Progenitor cell of endocrine pancreas (in vitro differentiated cells): Measurements from ENCODE around the gene MTUS2. TPM values are rescaled to one million over a fixed set of nuclear protein-coding genes. Genes with fewer than 3 reads are reported as not detected.

Experiments used
- DNase-seq: peaks from one replicate; pipeline ENCODE4 v3.0.0; 2021; ENCODE audit warnings: low spot score; ENCODE audit not compliant: unreplicated experiment
- H3K27ac Mint-ChIP-seq: 2 replicates; pipeline ENCODE4 v1.8.0; 2021; ENCODE audit warnings: mild to moderate bottlenecking, moderate library complexity, mixed read lengths
- H3K27me3 Mint-ChIP-seq: 2 replicates; pipeline ENCODE4 v1.8.0; 2021; ENCODE audit warnings: mixed read lengths
- H3K36me3 Mint-ChIP-seq: 2 replicates; pipeline ENCODE4 v1.8.0; 2022; ENCODE audit warnings: mixed read lengths; ENCODE audit not compliant: insufficient read depth
- H3K4me1 Mint-ChIP-seq: 2 replicates; pipeline ENCODE4 v1.8.0; 2021; ENCODE audit warnings: low read depth, mixed read lengths
- H3K4me3 Mint-ChIP-seq: 2 replicates; pipeline ENCODE4 v1.8.0; 2021; ENCODE audit warnings: low read depth, mild to moderate bottlenecking, moderate library complexity, mixed read lengths
- H3K9me3 Mint-ChIP-seq: 2 replicates; pipeline ENCODE4 v1.8.0; 2021; ENCODE audit warnings: low read depth, mixed read lengths
- CTCF ChIP-seq: fragments of 200-600 bp; sonication (generic); IDR thresholded peaks from one replicate; pipeline ENCODE4 v1.5.0; 2021; ENCODE audit warnings: antibody characterized with exemption, mild to moderate bottlenecking; ENCODE audit not compliant: unreplicated experiment
- total RNA-seq: library from RNA; stranded (reverse); gene quantifications from 2 replicates; pipeline ENCODE4 v1.2.1, GENCODE V29; 2021

Gene MTUS2
- total RNA-seq, 1 donor from 2014 or later: 9.3 TPM

- Mint-ChIP-seq H3K27ac (no peak overlapping the region), H3K4me1 (no peaks in the 10 kb centered on the region), H3K9me3 (peaks cover 4% of the 10 kb centered on the region), H3K36me3 (peaks cover 3% of the 10 kb centered on the region), H3K4me3 (no peak overlapping the region), H3K27me3 (no peaks in the 10 kb centered on the region)
- no peak for DNase-seq
- no peak for TF ChIP-seq CTCF
These were observed 17.0 kb downstream of the MTUS2 start for GRCh38 chr13:28837111-28837510.

GRCh38 chr13:28843639-28844038 lies 23.5 kb downstream of the MTUS2 start:
- Mint-ChIP-seq H3K27me3 (no peaks in the 10 kb centered on the region), H3K27ac (no peak overlapping the region), H3K36me3 (peaks cover 3% of the 10 kb centered on the region), H3K9me3 (peaks cover 4% of the 10 kb centered on the region), H3K4me3 (no peak overlapping the region), H3K4me1 (peaks cover 3% of the 10 kb centered on the region)
- TF ChIP-seq CTCF: no peak
- DNase-seq: no peak

- Mint-ChIP-seq H3K36me3 (no peaks in the 10 kb centered on the region), H3K4me1 (no peaks in the 10 kb centered on the region), H3K27ac (no peak overlapping the region), H3K27me3 (peaks cover 13% of the 10 kb centered on the region), H3K4me3 (no peak overlapping the region), H3K9me3 (no peaks in the 10 kb centered on the region)
- DNase-seq: no peak
- TF ChIP-seq CTCF: no peak
These were observed 29.3 kb downstream of the MTUS2 start for GRCh38 chr13:28849441-28849840.

GRCh38 chr13:28850226-28850625 lies 30.1 kb downstream of the MTUS2 start:
- no peak for DNase-seq
- Mint-ChIP-seq H3K9me3 (no peaks in the 10 kb centered on the region), H3K4me1 (no peaks in the 10 kb centered on the region), H3K27me3 (peaks cover 13% of the 10 kb centered on the region), H3K36me3 (no peaks in the 10 kb centered on the region), H3K4me3 (no peak overlapping the region), H3K27ac (no peak overlapping the region)
- TF ChIP-seq CTCF: no peak

GRCh38 chr13:28851422-28851821 lies 31.3 kb downstream of the MTUS2 start:
- H3K27ac Mint-ChIP-seq: no peak overlapping the region
- no peaks in the 10 kb centered on the region for H3K4me1 Mint-ChIP-seq
- peaks cover 13% of the 10 kb centered on the region for H3K27me3 Mint-ChIP-seq
- H3K4me3 Mint-ChIP-seq: no peak overlapping the region
- DNase-seq: no peak
- H3K36me3 Mint-ChIP-seq: no peaks in the 10 kb centered on the region
- H3K9me3 Mint-ChIP-seq: no peaks in the 10 kb centered on the region
- no peak for TF ChIP-seq CTCF

- Mint-ChIP-seq H3K9me3 (no peaks in the 10 kb centered on the region), H3K27ac (no peak overlapping the region), H3K4me1 (no peaks in the 10 kb centered on the region), H3K27me3 (peaks cover 15% of the 10 kb centered on the region), H3K36me3 (no peaks in the 10 kb centered on the region), H3K4me3 (no peak overlapping the region)
- no peak for DNase-seq
- no peak for TF ChIP-seq CTCF
These were observed 34.5 kb downstream of the MTUS2 start for GRCh38 chr13:28854657-28855056.
